Measurements from ENCODE around the gene STOML3. TPM values are rescaled to one million over a fixed set of nuclear protein-coding genes. Genes with fewer than 3 reads are reported as not detected.

The STOML3 gene
- total RNA-seq, 4 donors from 2014 or later: not detected

GRCh38 chr13:38922170-38922569 is 68.5 kb downstream of the STOML3 start:
- peaks cover 0 to 11% (median 0%) of the 10 kb centered on the region in 4 donors for H3K27me3 ChIP-seq
- H3K4me3 ChIP-seq: no peak overlapping the region
- no peaks in the 10 kb centered on the region for H3K9me3 ChIP-seq
- 84% methylated on average over 1 of the region's 1 CpG for WGBS
- intact Hi-C loops (cut with DNase I): no loop called here
- H3K4me1 ChIP-seq: no peaks in the 10 kb centered on the region
- H3K36me3 ChIP-seq: no peaks in the 10 kb centered on the region
- no peak for TF ChIP-seq POLR2AphosphoS5 (IDR thresholded peaks at IDR 0.05)
- TF ChIP-seq EP300 (IDR thresholded peaks at IDR 0.05): no peak
- TF ChIP-seq CTCF (IDR thresholded peaks at IDR 0.05): no peak
- TF ChIP-seq POLR2A (IDR thresholded peaks at IDR 0.05; ENCODE audit: low read depth): no peak
- no peak for DNase-seq (ENCODE audit: extremely low spot score)
- no peak overlapping the region for H3K27ac ChIP-seq (replicated peaks in 1 of 4)

GRCh38 chr13:38921081-38921480 is 69.5 kb downstream of the STOML3 start:
- 73% methylated on average over 2 of the region's 2 CpGs for WGBS
- intact Hi-C loops (cut with DNase I): no loop called here
- no peak overlapping the region for H3K27ac ChIP-seq (replicated peaks in 1 of 4)

More at GRCh38 chr13:38921081-38921480, 69.5 kb downstream of the STOML3 start:
- no peak for TF ChIP-seq EP300 (IDR thresholded peaks at IDR 0.05)
- TF ChIP-seq CTCF (IDR thresholded peaks at IDR 0.05): no peak
- no peak for TF ChIP-seq POLR2AphosphoS5 (IDR thresholded peaks at IDR 0.05)
- no peak for TF ChIP-seq POLR2A (IDR thresholded peaks at IDR 0.05; ENCODE audit: low read depth)
- H3K36me3 ChIP-seq: no peaks in the 10 kb centered on the region
- peaks cover 0 to 11% (median 0%) of the 10 kb centered on the region in 4 donors for H3K27me3 ChIP-seq
- DNase-seq (ENCODE audit: extremely low spot score): no peak
- no peaks in the 10 kb centered on the region for H3K9me3 ChIP-seq
- no peak overlapping the region for H3K4me3 ChIP-seq
- no peaks in the 10 kb centered on the region for H3K4me1 ChIP-seq

Other genes with a start within 250 kb of the STOML3 start
- 10 to 100 TPM in 3 of 4 donors, 1 to 10 TPM in 1; 9.1 to 16.9 (median 10.5) TPM for gene PROSER1, start 47.3 kb upstream of the STOML3 start, total RNA-seq
- 10 to 100 TPM in 2 of 4 donors, 1 to 10 TPM in 2; 9.3 to 12.0 (median 10.2) TPM for gene NHLRC3, start 47.6 kb upstream of the STOML3 start, total RNA-seq